Endothelial cell of umbilical vein (primary cell): ENCODE measurements around the gene ARFRP1. TPM values are rescaled to one million over a fixed set of nuclear protein-coding genes. Genes with fewer than 3 reads are reported as not detected.

Experiments
- BruUV-seq: library from RNA; stranded (reverse); fragments of 400-500 nt; replicated peaks from 2 replicates; lab custom pipeline; 2021; lab: Mats Ljungman, UMichigan
- CTCF ChIA-PET: fragments of 300-600, 350-600 bp; sonication (Branson Sonifier 250); formaldehyde crosslinking; loops from one replicate; lab custom pipeline; 2021; ENCODE audit warnings: antibody characterized with exemption, inconsistent platforms; lab: Charles Lee
- POLR2A ChIA-PET: fragments of 300-600, 350-600 bp; sonication (Branson Sonifier 250); formaldehyde crosslinking; loops from one replicate; lab custom pipeline; 2021; ENCODE audit warnings: antibody characterized with exemption, inconsistent platforms; lab: Charles Lee
- DNase-seq: peaks from one replicate; pipeline ENCODE4 v3.0.0-alpha.2; 2011; ENCODE audit warnings: low read depth, low spot score
- FAIRE-seq: peaks from 2 replicates; lab custom pipeline; 2011; peaks lifted over from hg19 to GRCh38; lab: Jason Lieb, UNC
- H2AFZ ChIP-seq: 2 replicates; pipeline ENCODE4 v1.6.0; 2012; ENCODE audit warnings: low read depth, low read length, control low read depth, inconsistent platforms
- H3K27ac ChIP-seq: 2 replicates; pipeline ENCODE4 v1.5.1; 2011; ENCODE audit warnings: low read depth, mild to moderate bottlenecking, control low read depth, low read length, moderate library complexity; ENCODE audit not compliant: insufficient read depth
- H3K27me3 ChIP-seq, 2 experiments: 2 replicates each; pipeline versions ENCODE4 v1.6.0 to v1.6.1; 2011; ENCODE audit warnings: low read length in 2 of 2, mixed read lengths in 1 of 2; ENCODE audit not compliant: control insufficient read depth in 2 of 2, insufficient read depth in 2 of 2
- H3K36me3 ChIP-seq, 2 experiments: 2 replicates in 1 of 2; 3 replicates in 1 of 2; pipeline ENCODE4 v1.5.1; 2011; ENCODE audit warnings: low read length in 2 of 2, mild to moderate bottlenecking in 1 of 2, moderate library complexity in 1 of 2; ENCODE audit not compliant: control insufficient read depth in 2 of 2, insufficient read depth in 2 of 2; ENCODE audit errors: extremely low read depth in 1 of 2
- H3K4me1 ChIP-seq: 3 replicates; pipeline ENCODE4 v1.5.1; 2011; ENCODE audit warnings: mild to moderate bottlenecking, low read length; ENCODE audit not compliant: control insufficient read depth, insufficient read depth; ENCODE audit errors: extremely low read depth
- H3K4me2 ChIP-seq: 2 replicates; pipeline ENCODE4 v1.6.1; 2011; ENCODE audit warnings: low read length, control low read depth, mixed read lengths; ENCODE audit not compliant: insufficient read depth
- H3K4me3 ChIP-seq, 3 experiments: fragments of 200-600 bp in 1 of 3; sonication (generic), shearing (Covaris generic) in 1 of 3; replicated peaks in 1 of 3; 2 replicates each; pipeline ENCODE4 v1.5.1; 2011 to 2016; ENCODE audit warnings: control low read depth in 3 of 3, low read length in 3 of 3, mild to moderate bottlenecking in 2 of 3, inconsistent platforms in 1 of 3, low read depth in 1 of 3, moderate library complexity in 1 of 3; ENCODE audit not compliant: insufficient read depth in 1 of 3
- H3K79me2 ChIP-seq: 2 replicates; pipeline ENCODE4 v1.6.0; 2012; ENCODE audit warnings: low read length, inconsistent platforms; ENCODE audit not compliant: control insufficient read depth, insufficient read depth
- H3K9ac ChIP-seq: replicated peaks from 2 replicates; pipeline ENCODE3; 2011; ENCODE audit warnings: low read length, control low read depth; ENCODE audit not compliant: insufficient read depth; ENCODE audit errors: extremely low read depth
- H3K9me1 ChIP-seq: replicated peaks from 3 replicates; pipeline ENCODE4 v1.6.0; 2011; ENCODE audit warnings: mild to moderate bottlenecking, low read length; ENCODE audit not compliant: control insufficient read depth, insufficient read depth; ENCODE audit errors: extremely low read depth
- H3K9me3 ChIP-seq: replicated peaks from 2 replicates; pipeline ENCODE4 v1.5.1; 2012; ENCODE audit warnings: low read length, inconsistent platforms; ENCODE audit not compliant: control insufficient read depth, insufficient read depth
- H4K20me1 ChIP-seq: replicated peaks from 2 replicates; pipeline ENCODE3; 2011; ENCODE audit warnings: mild to moderate bottlenecking, low read length; ENCODE audit not compliant: control insufficient read depth, insufficient read depth; ENCODE audit errors: extremely low read depth
- EZH2 ChIP-seq: IDR thresholded peaks from 2 replicates; pipeline ENCODE4 v1.6.1; 2012; ENCODE audit warnings: borderline replicate concordance, low read depth, mild to moderate bottlenecking, moderate library complexity, low read length, inconsistent platforms; ENCODE audit not compliant: severe bottlenecking
- FOS ChIP-seq: IDR thresholded peaks from 2 replicates; pipeline ENCODE4 v1.6.1; 2011; ENCODE audit warnings: mild to moderate bottlenecking, low read length, moderate library complexity, borderline replicate concordance; ENCODE audit not compliant: insufficient read depth
- GATA2 ChIP-seq: IDR thresholded peaks from 2 replicates; pipeline ENCODE4 v1.7.0; 2011; ENCODE audit warnings: low read depth, mild to moderate bottlenecking, moderate library complexity, mixed read lengths, low read length; ENCODE audit not compliant: insufficient read length, insufficient read depth
- JUN ChIP-seq: IDR thresholded peaks from 2 replicates; pipeline ENCODE4 v1.6.1; 2011; ENCODE audit warnings: borderline replicate concordance, low read depth; ENCODE audit not compliant: insufficient read length, insufficient read depth
- MYC ChIP-seq: IDR thresholded peaks from one replicate; pipeline ENCODE4 v1.6.1; 2011; ENCODE audit warnings: mild to moderate bottlenecking, low read depth, low read length
- POLR2A ChIP-seq: IDR thresholded peaks from 2 replicates; pipeline ENCODE4 v1.6.1; 2012; ENCODE audit warnings: low read depth, mild to moderate bottlenecking, control low read depth, low read length
- POLR2AphosphoS5 ChIP-seq: IDR thresholded peaks from 2 replicates; pipeline ENCODE4 v1.6.1; 2012; ENCODE audit warnings: low read depth, mild to moderate bottlenecking, control low read depth, low read length, moderate library complexity; ENCODE audit not compliant: insufficient read depth
- dilution Hi-C: fragments of 300-500 bp; cut with MboI; formaldehyde crosslinking; loops from one replicate; pipeline ENCODE4 v1.15.0; 2019; ENCODE audit warnings: low sequenced_read_pairs; ENCODE audit not compliant: extremely low pct_ligation_motif_present
- intact Hi-C: fragments of 100-400 bp; cut with micrococcal nuclease; formaldehyde crosslinking; loops from one replicate; pipeline ENCODE4 v1.10.0; 2022
- polyA plus RNA-seq, 4 experiments: library from polyadenylated mRNA; depleted of rRNA in 3 of 4; stranded (reverse) in 3 of 4; unstranded in 1 of 4; fragments of >200 nt; gene quantifications; 2 replicates each; pipeline versions ENCODE4 v1.2.1 to v1.2.3, GENCODE V29; 2011 to 2012; ENCODE audit warnings: missing spikeins in 1 of 4
- total RNA-seq: library from RNA; stranded (reverse); gene quantifications from 2 replicates; pipeline ENCODE4 v1.2.3, GENCODE V29; 2021
- TF ChIP-seq, protein P1 (sequence below), 2 donors: IDR thresholded peaks; 1 replicate in 1 of 2; 2 replicates in 1 of 2; pipeline ENCODE4 v1.5.1; 2011; ENCODE audit warnings: low read length in 2 of 2, mild to moderate bottlenecking in 2 of 2, moderate library complexity in 2 of 2, control low read depth in 1 of 2, inconsistent platforms in 1 of 2, low read depth in 1 of 2; ENCODE audit not compliant: insufficient read depth in 1 of 2; ENCODE audit errors: extremely low read depth in 1 of 2
- TF ChIP-seq, protein P2 (sequence below): IDR thresholded peaks from 2 replicates; pipeline ENCODE4 v1.6.1; 2011; ENCODE audit not compliant: insufficient read depth, insufficient read length

The ARFRP1 gene
- total and polyA plus RNA-seq, 2 donors (not counting 3 experiments of a cell fraction or from before 2014, with no cell fraction given): 48.7 to 51.6 TPM

GRCh38 chr20:63657260-63657936 lies 50.4 kb downstream of the ARFRP1 start:
- H2AFZ ChIP-seq: peak overlapping the region; percentile 83
- peaks cover 13% of the 10 kb centered on the region for H3K4me1 ChIP-seq
- H3K9ac ChIP-seq: no peak overlapping the region
- peak overlapping the region in 1 of 3 experiments; percentile 83 for H3K4me3 ChIP-seq
- DNase-seq (no peak), FAIRE-seq (no peak)
- POLR2A ChIA-PET: interaction anchor here (1.1 kb wide), 1 partner anchor 16 kb away, joined by 6 read pairs; no protein-coding TSS in a partner anchor
- H3K79me2 ChIP-seq: peaks cover 15% of the 10 kb centered on the region
- peaks cover 0 to 3% of the 10 kb centered on the region in 2 experiments for H3K27me3 ChIP-seq
- peak overlapping the region; percentile 39 for H3K27ac ChIP-seq
- H3K9me3 ChIP-seq: no peaks in the 10 kb centered on the region
- intact Hi-C loops: no loop called here
- dilution Hi-C loops: no loop called here
- H3K9me1 ChIP-seq: no peaks in the 10 kb centered on the region
- H3K36me3 ChIP-seq: peaks cover 0 to 5% of the 10 kb centered on the region in 2 experiments
- peak overlapping the region; percentile 32 for H3K4me2 ChIP-seq
- TSS peak; percentile 52 for BruUV-seq
- CTCF ChIA-PET: interaction anchor here (1.3 to 2.6 kb wide), 3 partner anchors 11 to 50 kb away, joined by 7 to 17 read pairs (median 8); partner anchors contain the start of genes ARFRP1 and ZGPAT
- TF ChIP-seq MYC: no peak
- no peak for TF ChIP-seq FOS
- no peak for TF ChIP-seq GATA2
- H4K20me1 ChIP-seq: no peaks in the 10 kb centered on the region

DNA sequence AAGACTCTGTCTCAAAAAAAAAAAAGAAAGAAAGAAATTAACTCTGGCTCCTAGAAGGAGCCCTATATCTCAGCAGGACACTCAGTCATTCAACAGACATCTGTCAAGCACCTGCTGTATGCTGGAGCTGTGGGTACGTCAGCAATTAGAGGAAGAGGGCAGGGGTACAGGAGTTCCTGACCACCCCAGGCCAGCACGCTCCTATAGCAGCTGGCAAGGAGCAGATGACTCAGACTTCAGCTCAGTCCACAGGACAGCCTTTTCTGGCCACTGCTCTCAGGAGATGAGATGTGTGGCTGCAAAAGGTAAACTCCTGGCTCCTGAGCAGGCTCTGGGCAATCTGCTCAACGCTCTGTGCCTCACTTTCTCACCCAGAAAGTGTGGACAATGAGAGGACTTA lies 51.3 kb downstream of the ARFRP1 start:
- no peak for DNase-seq

More for the DNA sequence above, 51.3 kb downstream of the ARFRP1 start:
- dilution Hi-C loops (no loop called here), intact Hi-C loops (no loop called here)
- no peaks in the 10 kb centered on the region for H4K20me1 ChIP-seq
- H3K9ac ChIP-seq: no peak overlapping the region
- no peak overlapping the region for H3K27ac ChIP-seq
- no peak overlapping the region for H3K4me2 ChIP-seq
- peaks cover 15% of the 10 kb centered on the region for H3K79me2 ChIP-seq
- H3K9me1 ChIP-seq: no peaks in the 10 kb centered on the region
- no peak overlapping the region for H3K4me3 ChIP-seq
- FAIRE-seq: no peak
- CTCF ChIA-PET: no interaction called here
- no peaks in the 10 kb centered on the region for H3K9me3 ChIP-seq
- TF ChIP-seq POLR2AphosphoS5 (no peak), GATA2 (no peak), FOS (no peak), EZH2 (no peak), JUN (no peak), POLR2A (no peak), MYC (no peak)
- TF ChIP-seq, protein P1, sequence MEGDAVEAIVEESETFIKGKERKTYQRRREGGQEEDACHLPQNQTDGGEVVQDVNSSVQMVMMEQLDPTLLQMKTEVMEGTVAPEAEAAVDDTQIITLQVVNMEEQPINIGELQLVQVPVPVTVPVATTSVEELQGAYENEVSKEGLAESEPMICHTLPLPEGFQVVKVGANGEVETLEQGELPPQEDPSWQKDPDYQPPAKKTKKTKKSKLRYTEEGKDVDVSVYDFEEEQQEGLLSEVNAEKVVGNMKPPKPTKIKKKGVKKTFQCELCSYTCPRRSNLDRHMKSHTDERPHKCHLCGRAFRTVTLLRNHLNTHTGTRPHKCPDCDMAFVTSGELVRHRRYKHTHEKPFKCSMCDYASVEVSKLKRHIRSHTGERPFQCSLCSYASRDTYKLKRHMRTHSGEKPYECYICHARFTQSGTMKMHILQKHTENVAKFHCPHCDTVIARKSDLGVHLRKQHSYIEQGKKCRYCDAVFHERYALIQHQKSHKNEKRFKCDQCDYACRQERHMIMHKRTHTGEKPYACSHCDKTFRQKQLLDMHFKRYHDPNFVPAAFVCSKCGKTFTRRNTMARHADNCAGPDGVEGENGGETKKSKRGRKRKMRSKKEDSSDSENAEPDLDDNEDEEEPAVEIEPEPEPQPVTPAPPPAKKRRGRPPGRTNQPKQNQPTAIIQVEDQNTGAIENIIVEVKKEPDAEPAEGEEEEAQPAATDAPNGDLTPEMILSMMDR (IDR thresholded peaks at IDR 0.05; ENCODE audit: extremely low read depth in 1 of 2, insufficient read depth in 1 of 2, low read depth in 1 of 2, low read length in 2 of 2): no peak
- TF ChIP-seq, protein P2, sequence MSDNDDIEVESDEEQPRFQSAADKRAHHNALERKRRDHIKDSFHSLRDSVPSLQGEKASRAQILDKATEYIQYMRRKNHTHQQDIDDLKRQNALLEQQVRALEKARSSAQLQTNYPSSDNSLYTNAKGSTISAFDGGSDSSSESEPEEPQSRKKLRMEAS: no peak
- POLR2A ChIA-PET: no interaction called here
- H2AFZ ChIP-seq: no peak overlapping the region
- no TSS peak for BruUV-seq
- H3K27me3 ChIP-seq: peaks cover 1 to 11% of the 10 kb centered on the region in 2 experiments
- no peaks in the 10 kb centered on the region for H3K36me3 ChIP-seq
- H3K4me1 ChIP-seq: peaks cover 16% of the 10 kb centered on the region
